ENCODE data around the gene RBM42. TPM values are rescaled to one million over a fixed set of nuclear protein-coding genes. Genes with fewer than 3 reads are reported as not detected.

The RBM42 gene
- total and polyA plus RNA-seq, 2 of the 13 experiments (the other 11 are each of a cell fraction or from before 2014, with no cell fraction given) = 27.2 to 55.3 TPM

GRCh38 chr19:35643255-35644205 lies 14.7 kb downstream of the RBM42 start:
- Histone ChIP-seq H3K4me3 (replicated peaks in 1 of 3; ENCODE audit: insufficient read depth in 1 of 3, low read depth in 2 of 3, low read length in 3 of 3) (peak overlapping the region; percentile 66 to 81 (median 70)), H3K4me1 (ENCODE audit: insufficient read depth, low read length) (peaks cover 53% of the 10 kb centered on the region), H3K79me2 (ENCODE audit: insufficient read depth, low read length) (peaks cover 5% of the 10 kb centered on the region), H3K36me3 (replicated peaks in 1 of 2; ENCODE audit: control insufficient read depth in 1 of 2, insufficient read depth in 2 of 2, low read length in 2 of 2) (no peaks in the 10 kb centered on the region), H3K9ac (ENCODE audit: insufficient read depth, low read depth, low read length) (peak overlapping the region; percentile 75), H2AFZ (ENCODE audit: low read length) (peak overlapping the region; percentile 7), H3K27ac (ENCODE audit: extremely low read length, insufficient read depth, low read length) (peak overlapping the region; percentile 79), H4K20me1 (ENCODE audit: insufficient read depth, low read length) (no peaks in the 10 kb centered on the region), H3K27me3 (ENCODE audit: control insufficient read depth in 1 of 2, insufficient read depth in 2 of 2, low read length in 2 of 2) (no peaks in the 10 kb centered on the region; a peak in 1 of 5 replicates), H3K9me3 (ENCODE audit: low read length) (no peaks in the 10 kb centered on the region), H3K4me2 (ENCODE audit: low read depth, low read length) (peak overlapping the region; percentile 97)
- ChIA-PET POLR2A (interaction anchor here (0.7 to 4.8 kb wide), 15 partner anchors 11 to 236 kb away, joined by 3 to 44 read pairs (median 4); partner anchors contain the start of genes HAUS5, PSENEN, RBM42 and U2AF1L4), CTCF (ENCODE audit: low intra/inter-chr PET ratio, low total read pairs) (interaction anchor here (1.1 to 1.4 kb wide), 2 partner anchors 74 to 88 kb away, joined by 3 to 4 read pairs; partner anchors contain the start of gene KMT2B)
- 3% methylated on average over 43 of the region's 69 CpGs for WGBS (ENCODE audit: low lambda C conversion rate)
- TSS peak; percentile 43 for BruUV-seq (replicated peaks)
- DNase-seq (ENCODE audit: low spot score) (peak; percentile 77), ATAC-seq (peak; percentile 57), FAIRE-seq (peak; percentile 37)
- intact Hi-C loops (cut with micrococcal nuclease; ENCODE audit: unreplicated experiment) = loop anchor here (10.0 kb wide), 1 partner anchor 89 kb away; no protein-coding TSS in a partner anchor
- in situ Hi-C loops (cut with HindIII; ENCODE audit: extremely low pct_ligation_motif_present, low pct_unique_long_range_greater_than_20kb) = loop anchor here (5.0 kb wide), 1 partner anchor 96 kb away; the partner anchor contains the start of gene TMEM147
- TF ChIP-seq CBFB (CRISPR knock-in tag; IDR thresholded peaks at IDR 0.05) = peak; percentile 67; the same call in 1 of the 2 replicates
- TF ChIP-seq NFIC (IDR thresholded peaks at IDR 0.05; ENCODE audit: low read length) = no peak
- no peak for TF ChIP-seq CBX2 (IDR thresholded peaks at IDR 0.05; ENCODE audit: low read depth, low read length)
- TF ChIP-seq CBX2 (CRISPR knock-in tag; IDR thresholded peaks at IDR 0.05; ENCODE audit: low read depth) = no peak
- TF ChIP-seq FOXA1 (IDR thresholded peaks at IDR 0.05) = no peak
- TF ChIP-seq FOXA1 (CRISPR knock-in tag; IDR thresholded peaks at IDR 0.05) = 0 out of 2 replicates have a peak, but pooled peaks have one; percentile 5
- TF ChIP-seq ZNF710 (CRISPR knock-in tag; IDR thresholded peaks at IDR 0.05; ENCODE audit: borderline replicate concordance) = 0 out of 2 replicates have a peak, but pooled peaks have one; percentile 49
- no peak for TF ChIP-seq ZNF775 (CRISPR knock-in tag; IDR thresholded peaks at IDR 0.05; ENCODE audit: borderline replicate concordance)
- TF ChIP-seq AHR (CRISPR knock-in tag; IDR thresholded peaks at IDR 0.05) = peak; percentile 52
- TF ChIP-seq SUZ12 (IDR thresholded peaks at IDR 0.05; ENCODE audit: low read depth, low read length) = no peak
- no peak for TF ChIP-seq ZNF296 (CRISPR knock-in tag; conservative IDR thresholded peaks at IDR 0.05)
- no peak; the same call in 1 of the 2 replicates for TF ChIP-seq SRY (CRISPR knock-in tag; IDR thresholded peaks at IDR 0.05)
- TF ChIP-seq ZNF224 (CRISPR knock-in tag; IDR thresholded peaks at IDR 0.05) = no peak
- no peak; the same call in 1 of the 2 replicates for TF ChIP-seq ZHX2 (IDR thresholded peaks at IDR 0.05; ENCODE audit: low read depth)
- TF ChIP-seq ZHX2 (CRISPR knock-in tag; IDR thresholded peaks at IDR 0.05; ENCODE audit: borderline replicate concordance) = no peak
- TF ChIP-seq ZNF160 (CRISPR knock-in tag; IDR thresholded peaks at IDR 0.05) = peak; percentile 73
- no peak for TF ChIP-seq RAD51 (IDR thresholded peaks at IDR 0.05; ENCODE audit: borderline replicate concordance)
